ENCODE data around the gene IFNA4.
"Not testable (repeated sequence)": the region's sequence is repeated elsewhere in the genome, so short reads cannot be mapped to it uniquely, and the experiment has no call there.

IFNA4 gene

GRCh38 chr9:21187487-21187886 lies at the start of gene IFNA4:
Gene IFNA4, minus strand, starts transcription at chr9:21187587. Its CDS starts 56 bp downstream, at chr9:21187531.
- not testable (repeated sequence) for DNase-seq (ENCODE audit: low read depth in 2 of 2)

GRCh38 chr9:21236360-21236714 lies 49.0 kb upstream of the IFNA4 start:
- DNase-seq (ENCODE audit: low read depth in 2 of 2): not testable (repeated sequence)

DNA sequence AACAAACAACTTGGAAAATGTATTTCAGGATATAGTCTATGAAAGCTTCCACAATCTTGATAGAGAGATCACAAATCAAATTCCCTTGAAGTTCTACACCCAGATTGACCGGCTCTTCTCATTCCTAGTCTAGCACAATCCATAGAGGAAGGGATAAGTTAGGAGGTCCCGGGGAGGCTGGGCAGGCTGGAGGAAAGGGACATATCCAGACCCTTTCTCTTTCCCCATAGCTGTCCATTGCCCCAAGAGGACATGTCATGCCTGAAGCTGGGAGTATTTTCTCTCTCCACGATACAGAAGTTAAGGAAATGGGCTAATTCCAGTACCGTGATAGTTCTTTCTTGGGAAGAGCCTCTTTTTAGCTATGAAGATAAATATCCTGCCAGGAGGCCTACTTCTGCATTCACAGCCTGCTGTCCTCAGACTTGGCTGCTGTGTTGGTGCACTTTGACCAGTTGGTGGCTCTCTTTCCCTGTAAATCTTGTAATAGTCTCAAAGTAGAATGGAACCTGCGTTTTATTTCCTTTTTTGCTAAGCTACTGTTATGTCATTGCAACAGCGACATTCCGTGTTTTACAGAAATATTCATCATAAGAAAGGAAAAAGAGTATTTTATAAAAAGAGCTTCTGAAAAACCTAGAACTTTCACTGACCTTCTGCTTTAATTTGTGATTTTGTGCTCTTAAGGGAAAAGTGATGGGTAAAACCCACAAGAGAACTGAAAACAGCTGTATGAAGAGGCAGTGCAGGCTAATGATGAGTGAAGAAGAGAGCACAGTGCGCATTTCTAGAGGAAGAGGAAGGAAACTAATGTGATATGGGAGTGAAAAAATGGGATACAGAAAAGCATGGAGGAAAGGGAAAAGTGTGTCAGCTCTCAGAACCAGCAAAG lies 48.3 kb upstream of the IFNA4 start:
- DNase-seq (ENCODE audit: low read depth in 2 of 2): not testable (repeated sequence)

- no peak for DNase-seq (ENCODE audit: low read depth in 2 of 2)
Observed at GRCh38 chr9:21234153-21234687, 46.8 kb upstream of the IFNA4 start.

GRCh38 chr9:21233258-21233657 lies 45.9 kb upstream of the IFNA4 start:
- DNase-seq (ENCODE audit: low read depth in 2 of 2): no peak

- no peak for DNase-seq (ENCODE audit: low read depth in 2 of 2)
Observed at GRCh38 chr9:21228122-21228521, 40.7 kb upstream of the IFNA4 start, which contains the start of gene IFNA17. Gene IFNA17, minus strand, starts transcription at chr9:21228222. Its CDS starts 49 bp downstream, at chr9:21228173.

DNA sequence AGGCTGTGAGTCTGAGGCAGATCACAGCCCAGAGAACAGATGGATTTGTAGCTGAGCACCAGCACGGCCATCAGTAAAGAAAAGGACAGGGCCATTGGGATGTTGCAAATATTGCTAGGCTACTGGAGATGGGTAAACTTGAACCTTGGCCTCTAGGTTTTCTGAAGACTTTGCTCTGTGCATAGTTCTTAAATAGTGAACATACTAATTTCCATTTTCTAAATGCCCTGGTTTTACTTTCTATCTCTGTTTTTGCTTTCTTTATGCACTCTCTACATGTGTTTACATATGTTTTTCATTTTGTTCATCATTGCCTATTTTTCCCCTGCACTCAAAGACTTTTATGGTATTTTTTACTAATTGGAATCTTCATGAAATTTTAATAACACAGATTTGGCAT lies 29.8 kb upstream of the IFNA4 start, which contains the start of gene IFNA16:
IFNA16 (minus strand) TSS at position 101 of the 400 bp plus-strand sequence; CDS start at position 95, 6 bp downstream.
- DNase-seq (ENCODE audit: low read depth in 2 of 2): not testable (repeated sequence)

DNA sequence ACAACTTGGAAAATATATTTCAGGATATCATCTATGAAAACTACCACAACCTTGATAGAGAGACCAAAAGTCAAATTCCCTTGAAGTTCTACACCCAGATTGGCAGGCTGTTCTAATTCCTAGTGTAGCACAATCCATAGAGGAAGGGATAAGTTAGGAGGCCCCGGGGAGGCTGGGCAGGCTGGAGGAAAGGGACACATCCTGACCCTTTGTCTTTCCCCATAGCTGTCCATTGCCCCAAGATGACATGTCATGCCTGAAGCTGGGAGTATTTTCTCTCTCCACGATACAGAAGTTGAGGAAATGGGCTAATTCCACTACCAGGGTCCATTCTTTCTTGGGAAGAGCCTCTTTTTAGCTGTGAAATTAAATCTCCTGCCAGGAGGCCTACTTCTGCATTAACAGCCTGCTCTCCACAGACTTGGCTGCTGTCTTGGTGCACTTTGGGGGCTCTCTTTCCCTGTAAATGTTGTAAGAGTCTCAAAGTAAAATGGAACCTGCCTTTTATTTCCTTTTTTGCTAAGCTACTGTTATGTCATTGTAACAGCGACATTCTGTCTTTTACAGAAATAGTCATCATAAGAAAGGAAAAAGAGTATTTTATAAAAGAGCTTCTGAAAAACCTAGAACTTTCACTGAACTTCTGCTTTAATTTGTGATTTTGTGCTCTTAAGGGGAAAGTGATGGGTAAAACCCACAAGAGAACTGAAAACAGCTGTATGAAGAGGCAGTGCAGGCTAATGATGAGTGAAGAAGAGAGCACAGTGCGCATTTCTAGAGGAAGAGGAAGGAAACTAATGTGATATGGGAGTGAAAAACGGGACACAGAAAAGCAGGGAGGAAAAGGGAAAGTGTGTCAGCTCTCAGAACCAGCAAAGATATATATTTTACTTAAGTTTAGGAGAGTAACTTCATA lies 26.3 kb upstream of the IFNA4 start:
- not testable (repeated sequence) for DNase-seq (ENCODE audit: low read depth in 2 of 2)

DNA sequence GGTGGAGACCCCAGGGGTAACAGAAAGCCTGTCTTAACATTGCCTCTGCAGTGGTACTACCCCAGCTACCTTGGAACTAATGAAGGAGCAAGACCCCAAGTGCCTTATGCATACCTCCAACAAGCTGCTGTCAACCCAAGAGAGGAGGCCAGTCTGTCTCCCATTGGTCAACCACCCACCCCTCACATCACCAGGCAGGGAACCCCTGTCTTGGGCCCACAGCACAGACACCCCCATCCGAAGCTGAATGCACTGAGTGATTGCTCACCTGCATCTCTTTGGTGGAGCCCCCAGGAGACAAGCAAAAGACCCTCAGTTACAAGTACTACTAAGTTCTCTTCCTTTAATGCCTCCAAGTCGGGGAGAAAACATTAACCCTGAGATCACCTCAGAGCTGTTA lies 24.8 kb upstream of the IFNA4 start:
- DNase-seq (ENCODE audit: low read depth in 2 of 2): not testable (repeated sequence)

DNA sequence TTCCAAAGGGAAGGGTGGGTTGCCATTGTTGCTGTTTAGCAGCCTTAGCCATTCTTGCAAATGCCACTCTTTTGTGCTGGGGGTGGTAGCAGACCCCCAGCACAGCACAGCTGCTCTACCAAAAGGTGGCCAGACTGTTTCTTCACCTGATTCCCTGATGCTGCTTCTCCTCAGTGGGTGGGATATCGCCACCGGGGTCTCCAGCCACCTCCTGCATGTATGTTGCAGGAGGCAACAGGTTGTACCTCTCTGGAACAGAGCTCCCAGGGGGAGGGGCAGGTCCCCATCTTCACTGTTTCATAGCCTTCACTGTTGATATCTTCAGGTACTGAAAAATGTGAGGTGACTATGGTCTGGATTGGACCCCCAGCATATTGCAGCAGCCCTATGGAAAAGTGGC lies 23.4 kb upstream of the IFNA4 start:
- DNase-seq (ENCODE audit: low read depth in 2 of 2): not testable (repeated sequence)

DNA sequence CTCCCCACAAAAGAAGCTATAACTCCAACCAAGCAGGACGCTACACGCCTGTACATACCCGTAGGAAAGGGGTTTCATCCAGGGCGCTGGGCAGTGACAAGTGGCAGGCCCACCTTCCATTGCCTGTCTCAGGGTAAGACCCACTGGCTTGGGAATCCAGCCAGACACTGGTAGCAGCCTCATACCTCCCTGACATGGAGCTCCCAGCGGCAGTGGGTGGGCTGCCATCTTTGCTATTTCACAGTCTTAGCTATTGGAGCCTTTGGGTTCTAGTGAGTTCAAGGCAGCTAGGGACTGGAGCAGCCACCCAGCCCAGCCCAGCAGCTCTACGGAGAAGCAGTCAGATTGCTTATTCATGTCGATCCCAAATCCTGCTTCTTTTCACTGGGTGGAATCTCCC lies 22.9 kb upstream of the IFNA4 start:
- DNase-seq (ENCODE audit: low read depth in 2 of 2): no peak

GRCh38 chr9:21207043-21207442 lies 19.7 kb upstream of the IFNA4 start, which contains the start of gene IFNA10:
Gene IFNA10, minus strand, starts transcription at chr9:21207143. Its CDS starts 46 bp downstream, at chr9:21207097.
- DNase-seq (ENCODE audit: low read depth in 2 of 2): not testable (repeated sequence)

- DNase-seq (ENCODE audit: low read depth in 2 of 2): no peak
Observed at GRCh38 chr9:21205204-21205603, 17.8 kb upstream of the IFNA4 start.

GRCh38 chr9:21202105-21202504 lies 14.7 kb upstream of the IFNA4 start, which contains the start of gene IFNA7:
Gene IFNA7, minus strand, starts transcription at chr9:21202205. Its CDS starts 40 bp downstream, at chr9:21202165.
- not testable (repeated sequence) for DNase-seq (ENCODE audit: low read depth in 2 of 2)

DNA sequence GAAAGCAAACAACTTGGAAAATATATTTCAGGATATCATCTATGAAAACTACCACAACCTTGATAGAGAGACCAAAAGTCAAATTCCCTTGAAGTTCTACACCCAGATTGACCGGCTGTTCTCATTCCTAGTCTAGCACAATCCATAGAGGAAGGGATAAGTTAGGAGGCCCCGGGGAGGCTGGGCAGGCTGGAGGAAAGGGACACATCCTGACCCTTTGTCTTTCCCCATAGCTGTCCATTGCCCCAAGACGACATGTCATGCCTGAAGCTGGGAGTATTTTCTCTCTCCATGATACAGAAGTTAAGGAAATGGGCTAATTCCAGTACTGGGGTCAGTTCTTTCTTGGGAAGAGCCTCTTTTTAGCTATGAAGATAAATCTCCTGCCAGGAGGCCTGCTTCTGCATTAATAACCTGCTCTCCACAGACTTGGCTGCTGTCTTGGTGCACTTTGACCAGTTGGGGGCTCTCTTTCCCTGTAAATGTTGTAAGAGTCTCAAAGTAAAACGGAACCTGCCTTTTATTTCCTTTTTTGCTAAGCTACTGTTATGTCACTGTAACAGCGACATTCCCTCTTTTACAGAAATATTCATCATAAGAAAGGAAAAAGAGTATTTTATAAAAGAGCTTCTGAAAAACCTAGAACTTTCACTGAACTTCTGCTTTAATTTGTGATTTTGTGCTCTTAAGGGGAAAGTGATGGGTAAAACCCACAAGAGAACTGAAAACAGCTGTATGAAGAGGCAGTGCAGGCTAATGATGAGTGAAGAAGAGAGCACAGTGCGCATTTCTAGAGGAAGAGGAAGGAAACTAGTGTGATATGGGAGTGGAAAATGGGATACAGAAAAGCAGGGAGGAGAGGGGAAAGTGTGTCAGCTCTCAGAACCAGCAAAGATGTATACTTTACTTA lies 7.7 kb upstream of the IFNA4 start:
- not testable (repeated sequence) for DNase-seq (ENCODE audit: low read depth in 2 of 2)

DNA sequence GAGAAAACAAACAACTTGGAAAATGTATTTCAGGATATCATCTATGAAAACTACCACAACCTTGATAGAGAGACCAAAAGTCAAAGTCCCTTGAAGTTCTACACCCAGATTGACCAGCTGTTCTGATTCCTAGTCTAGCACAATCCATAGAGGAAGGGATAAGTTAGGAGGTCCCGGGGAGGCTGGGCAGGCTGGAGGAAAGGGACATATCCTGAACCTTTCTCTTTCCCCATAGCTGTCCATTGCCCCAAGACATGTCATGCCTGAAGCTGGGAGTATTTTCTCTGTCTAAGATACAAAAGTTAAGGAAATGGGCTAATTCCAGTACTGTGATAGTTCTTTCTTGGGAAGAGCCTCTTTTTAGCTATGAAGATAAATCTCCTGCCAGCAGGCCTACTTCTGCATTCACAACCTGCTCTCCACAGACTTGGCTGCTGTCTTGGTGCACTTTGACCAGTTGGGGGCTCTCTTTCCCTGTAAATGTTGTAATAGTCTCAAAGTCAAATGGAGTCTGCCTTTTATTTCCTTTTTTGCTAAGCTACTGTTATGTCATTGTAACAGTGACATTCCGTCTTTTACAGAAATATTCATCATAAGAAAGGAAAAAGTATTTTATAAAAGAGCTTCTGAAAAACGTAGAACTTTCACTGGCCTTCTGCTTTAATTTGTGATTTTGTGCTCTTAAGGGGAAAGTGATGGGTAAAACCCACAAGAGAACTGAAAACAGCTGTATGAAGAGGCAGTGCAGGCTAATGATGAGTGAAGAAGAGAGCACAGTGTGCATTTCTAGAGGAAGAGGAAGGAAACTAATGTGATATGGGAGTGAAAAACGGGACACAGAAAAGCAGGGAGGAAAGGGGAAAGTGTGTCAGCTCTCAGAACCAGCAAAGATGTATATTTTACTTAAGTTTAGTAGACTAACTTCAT lies 4.3 kb downstream of the IFNA4 start:
- not testable (repeated sequence) for DNase-seq (ENCODE audit: low read depth in 2 of 2)

- DNase-seq (ENCODE audit: low read depth in 2 of 2): no peak
Observed at GRCh38 chr9:21174671-21175070, 12.7 kb downstream of the IFNA4 start.

DNA sequence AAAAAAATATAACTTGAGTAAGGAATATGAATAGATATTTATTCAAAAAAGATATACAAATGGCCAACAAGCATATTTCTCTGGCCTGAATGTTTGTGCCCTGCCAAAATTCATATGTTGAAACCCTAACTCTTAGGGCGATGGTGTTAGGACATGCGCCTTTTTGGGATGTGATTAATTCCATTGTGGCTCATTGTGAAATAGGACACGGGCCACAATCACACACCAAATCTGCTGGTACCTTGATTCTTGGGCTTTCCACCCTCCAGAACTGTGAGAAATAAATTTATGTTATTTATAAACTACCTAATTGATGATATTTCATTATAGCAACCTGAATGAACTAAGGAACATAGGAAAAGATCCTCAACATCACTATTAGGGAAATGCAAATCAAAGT lies 15.2 kb downstream of the IFNA4 start:
- no peak for DNase-seq (ENCODE audit: low read depth in 2 of 2)

DNA sequence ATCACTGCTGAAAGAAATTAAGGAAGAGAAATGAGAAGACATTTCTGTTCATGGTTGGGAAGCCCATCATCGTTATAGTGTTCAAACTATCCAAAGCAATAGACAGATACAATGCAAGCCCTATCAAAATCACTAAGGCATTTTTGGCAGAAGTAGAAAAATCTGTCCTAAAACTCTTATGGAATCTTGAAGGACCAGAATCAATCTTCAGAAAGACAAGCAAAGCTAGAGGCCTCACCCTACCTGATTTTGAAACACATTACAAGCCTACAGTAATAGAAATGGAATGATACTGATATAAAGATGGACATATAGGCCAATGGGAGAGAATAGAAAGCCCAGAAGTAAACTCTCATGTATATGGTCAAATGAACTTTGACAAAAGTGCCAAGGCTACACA lies 16.0 kb downstream of the IFNA4 start:
- DNase-seq (ENCODE audit: low read depth in 2 of 2): no peak

Data from activated CD8-positive, alpha-beta memory T cell treated with anti-CD3 and anti-CD28 coated beads for 4 hours (primary cell).